Umbilical cord (tissue), 2 donors: ENCODE measurements around the gene OR52K2. TPM values are rescaled to one million over a fixed set of nuclear protein-coding genes. Genes with fewer than 3 reads are reported as not detected.
"Not testable (repeated sequence)": the region's sequence is repeated elsewhere in the genome, so short reads cannot be mapped to it uniquely, and the experiment has no call there.

Source experiments
- DNase-seq: peaks from one replicate; pipeline ENCODE4 v3.0.0-alpha.2; 2015; ENCODE audit warnings: low spot score
- total RNA-seq: library from RNA; depleted of rRNA; stranded (reverse); fragments of >200 nt; gene quantifications from one replicate; pipeline ENCODE4 v1.2.3, GENCODE V29; 2014; ENCODE audit warnings: low replicate concordance; ENCODE audit not compliant: insufficient read depth

The OR52K2 gene
- total RNA-seq, 1 donor from 2014 or later = not detected

- DNase-seq = no peak
Observed at GRCh38 chr11:4480577-4481239, 31.6 kb downstream of the OR52K2 start.

DNA sequence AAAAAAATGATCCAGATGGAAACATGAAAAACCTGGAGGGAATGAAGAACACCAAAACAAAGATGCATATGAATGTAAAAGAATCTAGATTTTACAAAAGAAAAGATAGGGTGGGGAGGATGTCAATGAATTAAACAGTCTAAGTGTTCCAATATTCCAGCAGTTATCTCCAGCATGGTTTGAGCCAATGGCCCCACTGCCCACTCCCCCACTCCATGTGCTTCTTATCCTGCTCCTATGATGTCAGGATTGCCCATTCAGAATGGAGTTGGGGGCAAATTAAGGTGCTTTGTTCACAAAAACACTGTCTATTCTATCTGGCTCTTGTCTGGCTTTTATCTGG, 32.1 kb downstream of the OR52K2 start:
- no peak for DNase-seq

DNA sequence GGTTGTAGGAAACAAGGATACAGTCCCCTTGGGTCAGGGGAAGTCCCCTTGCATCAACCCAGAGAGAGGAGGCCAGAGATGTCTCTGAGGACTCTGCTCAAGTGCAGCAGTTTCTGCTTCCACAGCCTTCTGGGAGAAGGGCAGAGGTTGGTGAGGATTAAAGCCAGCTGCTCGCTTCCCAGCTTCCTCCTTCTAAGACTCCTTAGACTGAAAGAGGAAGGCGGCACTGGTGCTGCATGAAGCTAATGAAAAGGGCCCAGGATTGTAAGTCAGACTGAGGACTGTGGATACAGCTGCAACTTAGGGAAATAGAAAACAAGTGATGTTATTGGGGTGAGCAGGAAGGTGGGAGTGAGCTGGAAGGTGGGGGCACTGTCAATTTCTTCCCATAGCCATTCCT, 33.4 kb downstream of the OR52K2 start, which contains the start of gene OR52K1:
OR52K1 (plus strand) TSS at position 202 of the 400 bp plus-strand sequence. CDS start 6,255 bp downstream, outside the sequence.
- peak; percentile 16 for DNase-seq

DNA sequence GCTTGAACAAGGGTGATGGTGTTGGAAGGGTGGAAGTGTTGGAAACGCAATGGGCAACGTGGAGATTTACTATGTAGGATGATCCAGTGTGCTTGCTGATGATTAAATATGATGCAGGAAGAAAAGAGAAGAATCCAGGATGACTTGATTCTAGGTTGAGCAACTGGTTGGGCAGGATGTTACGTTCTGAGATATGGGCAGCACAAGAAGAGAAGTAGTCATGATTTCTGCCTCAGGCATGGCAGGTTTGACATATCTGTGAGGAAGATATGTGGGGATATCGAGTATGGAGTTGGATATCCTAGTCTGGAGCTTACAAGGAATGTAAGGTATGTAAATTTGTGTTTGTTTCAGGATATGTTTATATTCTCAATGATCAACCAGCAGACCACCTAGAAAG, 35.2 kb downstream of the OR52K2 start:
- no peak for DNase-seq

DNA sequence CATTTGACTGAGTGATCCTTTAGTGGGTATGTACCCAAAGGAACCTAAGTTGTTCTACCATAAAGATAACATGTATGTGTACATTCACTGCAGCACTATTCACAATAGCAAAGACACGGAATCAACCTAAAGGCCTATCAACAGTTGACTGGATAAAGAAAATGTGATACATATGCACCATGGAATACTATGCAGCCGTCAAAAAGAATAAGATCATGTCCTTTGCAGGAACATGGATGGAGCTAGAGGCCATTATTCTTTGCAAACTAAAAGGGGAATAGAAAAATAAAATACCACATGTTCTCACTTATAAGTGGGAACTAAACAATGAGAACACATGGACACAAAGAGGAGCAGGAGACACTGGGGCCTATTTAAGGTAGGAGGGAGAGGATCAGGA, 42.3 kb downstream of the OR52K2 start:
- not testable (repeated sequence) for DNase-seq

GRCh38 chr11:4491878-4492606, 42.9 kb downstream of the OR52K2 start:
- no peak for DNase-seq

- DNase-seq = no peak
Observed at GRCh38 chr11:4493480-4493818, 44.4 kb downstream of the OR52K2 start.

GRCh38 chr11:4495487-4495886, 46.4 kb downstream of the OR52K2 start:
- no peak for DNase-seq

GRCh38 chr11:4495986-4496385, 46.9 kb downstream of the OR52K2 start:
- DNase-seq = no peak

- peak; percentile 17 for DNase-seq
Observed at GRCh38 chr11:4496557-4497248, 47.6 kb downstream of the OR52K2 start.

Other genes starting within 250 kb of the OR52K2 start
- gene OR52B4, start 80.9 kb upstream of the OR52K2 start, total RNA-seq = 0.72 TPM
- 30.8 TPM for gene TRIM21, start 55.6 kb upstream of the OR52K2 start, total RNA-seq
- 0.96 TPM for gene OR52K1, start 33.4 kb downstream of the OR52K2 start, total RNA-seq
- 1.9 TPM for gene OR52M1, start 95.9 kb downstream of the OR52K2 start, total RNA-seq
- gene OR52I2, start 132.4 kb downstream of the OR52K2 start, total RNA-seq = 4.8 TPM
- gene OR52I1, start 144.7 kb downstream of the OR52K2 start, total RNA-seq = 5.5 TPM
- 12.5 TPM for gene TRIM68, start 158.9 kb downstream of the OR52K2 start, total RNA-seq
- 3.1 TPM for gene OR51D1, start 188.2 kb downstream of the OR52K2 start, total RNA-seq
- 2.4 TPM for gene OR51E1, start 194.7 kb downstream of the OR52K2 start, total RNA-seq
- 6.0 TPM for gene OR51E2, start 248.6 kb downstream of the OR52K2 start, total RNA-seq